Thoracic aorta (tissue), 2 donors: ENCODE results near the gene GIPC2. TPM values are rescaled to one million over a fixed set of nuclear protein-coding genes. Genes with fewer than 3 reads are reported as not detected.
A peak's percentile ranks its signal among the peaks of the same experiment; 100 is the strongest.

ENCODE experiments used
- ATAC-seq: fragments of 150-250 bp; one replicate; pipeline ENCODE4 v1.8.0; 2017; ENCODE audit warnings: low read depth; ENCODE audit not compliant: insufficient number of reproducible peaks, low FRiP score
- DNase-seq: peaks from one replicate; pipeline ENCODE4 v3.0.0-alpha.2; 2020; ENCODE audit warnings: low spot score
- H3K27ac ChIP-seq, 2 donors: fragments of 200-600 bp; sonication (generic); 1 replicate in 1 of 2; 2 replicates in 1 of 2; pipeline ENCODE4 v1.5.1; 2016; ENCODE audit warnings: mild to moderate bottlenecking in 2 of 2, moderate library complexity in 2 of 2
- H3K27me3 ChIP-seq: fragments of 200-600 bp; sonication (generic); replicated peaks from 2 replicates; pipeline ENCODE4 v1.6.0; 2016; ENCODE audit warnings: mild to moderate bottlenecking; ENCODE audit not compliant: insufficient read depth
- H3K36me3 ChIP-seq: fragments of 200-600 bp; sonication (generic); one replicate; pipeline ENCODE4 v1.5.1; 2016
- H3K4me1 ChIP-seq, 2 donors: fragments of 200-600 bp; sonication (generic); 1 replicate in 1 of 2; 2 replicates in 1 of 2; pipeline versions ENCODE4 v1.5.1 to v1.6.0; 2016; ENCODE audit warnings: low read depth in 2 of 2, mild to moderate bottlenecking in 1 of 2; ENCODE audit not compliant: control insufficient read depth in 1 of 2
- H3K4me3 ChIP-seq: fragments of 200-600 bp; sonication (generic); 2 replicates; pipeline ENCODE4 v1.5.1; 2016; ENCODE audit warnings: mild to moderate bottlenecking
- H3K9me3 ChIP-seq: fragments of 200-600 bp; sonication (generic); 2 replicates; pipeline ENCODE4 v1.5.1; 2016
- CTCF ChIP-seq: fragments of 200-600 bp; sonication (generic); IDR thresholded peaks from one replicate; pipeline ENCODE4 v1.5.1; 2019; ENCODE audit warnings: antibody characterized with exemption
- total RNA-seq, 2 donors: library from RNA; depleted of rRNA; stranded (reverse); fragments of >200 nt; gene quantifications; one replicate each; pipeline versions ENCODE4 v1.1.0 to v1.2.3, GENCODE V29; 2016

The GIPC2 gene
- total RNA-seq, 2 donors from 2014 or later, result 1.6 to 3.2 TPM

GRCh38 chr1:78004719-78005447 is 40.9 kb upstream of the GIPC2 start, which contains the start of gene DNAJB4:
Gene DNAJB4 (plus strand): TSS chr1:78004939. CDS start chr1:78005111, 172 bp downstream.
- DNase-seq (peak; percentile 29), ATAC-seq (peak; percentile 97)
- Histone ChIP-seq H3K4me3 (peak within 1 kb of the TSS; percentile 79), H3K4me1 (peaks cover 3 to 27% of the 10 kb centered on the region in 2 donors), H3K27ac (peak within 1 kb of the TSS; percentile 89 to 91), H3K36me3 (no peaks in the 10 kb centered on the region), H3K27me3 (no peaks in the 10 kb centered on the region), H3K9me3 (no peaks in the 10 kb centered on the region)
- no peak for TF ChIP-seq CTCF

GRCh38 chr1:78005448-78005722 is 40.4 kb upstream of the GIPC2 start:
- H3K27ac ChIP-seq, result peak overlapping the region; percentile 89 to 91
- H3K36me3 ChIP-seq, result no peaks in the 10 kb centered on the region
- peaks cover 8 to 30% of the 10 kb centered on the region in 2 donors for H3K4me1 ChIP-seq
- peak overlapping the region; percentile 79 for H3K4me3 ChIP-seq
- H3K9me3 ChIP-seq, result no peaks in the 10 kb centered on the region
- ATAC-seq (no peak), DNase-seq (no peak)
- no peaks in the 10 kb centered on the region for H3K27me3 ChIP-seq
- no peak for TF ChIP-seq CTCF

- H3K36me3 ChIP-seq, result no peaks in the 10 kb centered on the region
- ATAC-seq, result no peak
- H3K9me3 ChIP-seq, result no peaks in the 10 kb centered on the region
- no peak for TF ChIP-seq CTCF
- peak overlapping the region; percentile 89 to 91 for H3K27ac ChIP-seq
- H3K4me1 ChIP-seq, result peaks cover 11 to 30% of the 10 kb centered on the region in 2 donors
- no peak for DNase-seq
- no peaks in the 10 kb centered on the region for H3K27me3 ChIP-seq
- peak overlapping the region; percentile 79 for H3K4me3 ChIP-seq
Observed at GRCh38 chr1:78005755-78006154, 40.0 kb upstream of the GIPC2 start.

- DNase-seq (no peak), ATAC-seq (no peak)
- Histone ChIP-seq H3K27me3 (no peaks in the 10 kb centered on the region), H3K36me3 (no peaks in the 10 kb centered on the region), H3K9me3 (no peaks in the 10 kb centered on the region), H3K4me3 (peak overlapping the region; percentile 79), H3K27ac (peak overlapping the region; percentile 89 to 91), H3K4me1 (peaks cover 19 to 38% of the 10 kb centered on the region in 2 donors)
- no peak for TF ChIP-seq CTCF
Observed at GRCh38 chr1:78006521-78006920, 39.2 kb upstream of the GIPC2 start.

- ATAC-seq (no peak), DNase-seq (no peak)
- Histone ChIP-seq H3K9me3 (no peaks in the 10 kb centered on the region), H3K36me3 (peaks cover under 1% of the 10 kb centered on the region), H3K27me3 (no peaks in the 10 kb centered on the region), H3K27ac (peak overlapping the region; percentile 11 to 91), H3K4me3 (peak overlapping the region; percentile 79), H3K4me1 (peaks cover 19 to 41% of the 10 kb centered on the region in 2 donors)
- no peak for TF ChIP-seq CTCF
Observed at GRCh38 chr1:78007677-78008341, 38.0 kb upstream of the GIPC2 start.
